ENCODE data around the gene EPHA8. TPM values are rescaled to one million over a fixed set of nuclear protein-coding genes. Genes with fewer than 3 reads are reported as not detected.

The EPHA8 gene
- total and polyA plus RNA-seq, 2 donors (not counting 1 experiment from before 2014, with no cell fraction given) = not detected

DNA sequence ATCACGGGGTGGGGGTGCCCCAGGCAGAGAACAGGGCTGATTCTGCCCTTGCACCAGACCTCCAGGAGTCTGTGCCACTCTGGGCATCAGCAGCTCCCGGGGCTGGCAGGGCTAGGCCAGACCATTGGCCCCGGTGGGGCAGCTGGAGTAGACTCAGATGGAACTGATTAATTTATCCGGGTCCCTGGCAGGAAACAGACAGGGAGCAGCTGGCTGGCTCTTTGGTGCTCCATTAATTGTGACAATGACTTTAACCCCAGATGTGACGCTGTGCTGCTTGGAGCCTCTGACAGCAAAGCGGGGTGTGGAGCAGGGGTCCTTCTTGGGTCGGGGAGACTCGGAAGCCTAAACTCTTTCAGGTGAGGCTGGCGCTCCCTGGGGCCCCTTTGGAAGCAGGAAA lies 9.5 kb downstream of the EPHA8 start:
- H3K9me3 Mint-ChIP-seq (ENCODE audit: insufficient read depth) = peaks cover 2% of the 10 kb centered on the region
- peaks cover 6% of the 10 kb centered on the region for H3K27me3 Mint-ChIP-seq
- H3K27ac Mint-ChIP-seq = no peak overlapping the region
- no peaks in the 10 kb centered on the region for H4K20me1 ChIP-seq (ENCODE audit: control insufficient read depth, insufficient read depth, low read length, poor library complexity, severe bottlenecking)
- no peaks in the 10 kb centered on the region for H3K27me3 ChIP-seq (replicated peaks in 1 of 4; ENCODE audit: control extremely low read depth in 1 of 4, control insufficient read depth in 3 of 4, insufficient read depth in 4 of 4, low read length in 3 of 4)
- no peaks in the 10 kb centered on the region for H3K4me1 ChIP-seq (ENCODE audit: control insufficient read depth in 2 of 2, insufficient read depth in 2 of 2, low read length in 2 of 2)
- H3K36me3 ChIP-seq (replicated peaks in 1 of 2; ENCODE audit: control extremely low read depth in 1 of 2, control insufficient read depth in 1 of 2, extremely low read depth in 1 of 2, insufficient read depth in 2 of 2, low read length in 1 of 2) = no peaks in the 10 kb centered on the region
- peaks cover 0 to 13% (median 0%) of the 10 kb centered on the region in 3 donors for H3K9me3 ChIP-seq (ENCODE audit: control extremely low read depth in 1 of 3, control insufficient read depth in 2 of 3, insufficient read depth in 1 of 3, low read length in 2 of 3)
- no peak overlapping the region for H3K4me3 Mint-ChIP-seq
- DNase-seq (no peak), ATAC-seq (ENCODE audit: low read depth) (no peak)
- no peak overlapping the region for H3K4me3 ChIP-seq (ENCODE audit: control extremely low read depth in 1 of 5, extremely low read depth in 1 of 5, insufficient read depth in 1 of 5, low read depth in 2 of 5, low read length in 4 of 5)
- WGBS (ENCODE audit: insufficient coverage) = 35% methylated on average over 9 of the region's 9 CpGs
- no peak for TF ChIP-seq EZH2 (IDR thresholded peaks at IDR 0.05; ENCODE audit: borderline replicate concordance, insufficient read depth, low read depth, low read length, poor library complexity, severe bottlenecking)
- TF ChIP-seq, protein P1, sequence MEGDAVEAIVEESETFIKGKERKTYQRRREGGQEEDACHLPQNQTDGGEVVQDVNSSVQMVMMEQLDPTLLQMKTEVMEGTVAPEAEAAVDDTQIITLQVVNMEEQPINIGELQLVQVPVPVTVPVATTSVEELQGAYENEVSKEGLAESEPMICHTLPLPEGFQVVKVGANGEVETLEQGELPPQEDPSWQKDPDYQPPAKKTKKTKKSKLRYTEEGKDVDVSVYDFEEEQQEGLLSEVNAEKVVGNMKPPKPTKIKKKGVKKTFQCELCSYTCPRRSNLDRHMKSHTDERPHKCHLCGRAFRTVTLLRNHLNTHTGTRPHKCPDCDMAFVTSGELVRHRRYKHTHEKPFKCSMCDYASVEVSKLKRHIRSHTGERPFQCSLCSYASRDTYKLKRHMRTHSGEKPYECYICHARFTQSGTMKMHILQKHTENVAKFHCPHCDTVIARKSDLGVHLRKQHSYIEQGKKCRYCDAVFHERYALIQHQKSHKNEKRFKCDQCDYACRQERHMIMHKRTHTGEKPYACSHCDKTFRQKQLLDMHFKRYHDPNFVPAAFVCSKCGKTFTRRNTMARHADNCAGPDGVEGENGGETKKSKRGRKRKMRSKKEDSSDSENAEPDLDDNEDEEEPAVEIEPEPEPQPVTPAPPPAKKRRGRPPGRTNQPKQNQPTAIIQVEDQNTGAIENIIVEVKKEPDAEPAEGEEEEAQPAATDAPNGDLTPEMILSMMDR (IDR thresholded peaks at IDR 0.05) = no peak
- ChIA-PET POLR2A (no interaction called here), CTCF (no interaction called here)
- no peaks in the 10 kb centered on the region for H3K4me1 Mint-ChIP-seq
- H3K4me2 ChIP-seq (replicated peaks; ENCODE audit: low read depth, low read length, poor library complexity, severe bottlenecking) = no peak overlapping the region
- intact Hi-C loops (cut with micrococcal nuclease) = no loop called here
- H3K9ac ChIP-seq (ENCODE audit: low read length) = no peak overlapping the region
- no peak overlapping the region for H2AFZ ChIP-seq (ENCODE audit: insufficient read depth, low read depth, low read length, poor library complexity, severe bottlenecking)
- no peak overlapping the region for H3K27ac ChIP-seq (ENCODE audit: low read length in 2 of 2)
- H3K79me2 ChIP-seq (ENCODE audit: control insufficient read depth, insufficient read depth, low read length) = no peaks in the 10 kb centered on the region

DNA sequence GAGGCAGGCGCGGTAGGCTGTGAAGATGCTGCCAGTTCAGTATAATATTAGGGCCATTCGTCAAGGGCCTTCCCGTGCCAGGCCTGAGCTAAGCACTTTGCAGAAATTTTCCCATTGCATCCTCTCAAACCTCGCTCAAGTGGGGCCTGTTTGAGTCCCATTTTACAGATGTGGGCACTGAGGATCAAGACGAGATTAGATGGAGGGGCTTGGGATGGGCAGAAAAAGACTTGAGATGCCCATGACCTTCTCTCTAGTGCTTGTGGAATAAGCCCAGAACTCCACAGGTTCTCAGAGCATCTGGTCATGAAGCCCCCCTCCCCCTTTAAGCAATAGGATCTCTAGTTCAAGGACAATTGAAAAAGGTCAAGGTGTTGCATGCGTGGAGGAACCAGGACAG lies 9.9 kb downstream of the EPHA8 start:
- H4K20me1 ChIP-seq (ENCODE audit: control insufficient read depth, insufficient read depth, low read length, poor library complexity, severe bottlenecking) = no peaks in the 10 kb centered on the region
- peaks cover 0 to 13% (median 0%) of the 10 kb centered on the region in 3 donors for H3K9me3 ChIP-seq (ENCODE audit: control extremely low read depth in 1 of 3, control insufficient read depth in 2 of 3, insufficient read depth in 1 of 3, low read length in 2 of 3)
- no peak overlapping the region for H2AFZ ChIP-seq (ENCODE audit: insufficient read depth, low read depth, low read length, poor library complexity, severe bottlenecking)
- no peak overlapping the region for H3K4me3 ChIP-seq (ENCODE audit: control extremely low read depth in 1 of 5, extremely low read depth in 1 of 5, insufficient read depth in 1 of 5, low read depth in 2 of 5, low read length in 4 of 5)
- Mint-ChIP-seq H3K9me3 (ENCODE audit: insufficient read depth) (peaks cover 2% of the 10 kb centered on the region), H3K27me3 (peaks cover 6% of the 10 kb centered on the region), H3K4me1 (no peaks in the 10 kb centered on the region), H3K27ac (no peak overlapping the region), H3K4me3 (no peak overlapping the region)
- 71% methylated on average over 6 of the region's 7 CpGs for WGBS (ENCODE audit: insufficient coverage)
- no peak overlapping the region for H3K27ac ChIP-seq (ENCODE audit: low read length in 2 of 2)
- H3K4me1 ChIP-seq (ENCODE audit: control insufficient read depth in 2 of 2, insufficient read depth in 2 of 2, low read length in 2 of 2) = no peaks in the 10 kb centered on the region
- H3K36me3 ChIP-seq (replicated peaks in 1 of 2; ENCODE audit: control extremely low read depth in 1 of 2, control insufficient read depth in 1 of 2, extremely low read depth in 1 of 2, insufficient read depth in 2 of 2, low read length in 1 of 2) = no peaks in the 10 kb centered on the region
- DNase-seq (no peak), ATAC-seq (ENCODE audit: low read depth) (no peak)
- no peaks in the 10 kb centered on the region for H3K27me3 ChIP-seq (replicated peaks in 1 of 4; ENCODE audit: control extremely low read depth in 1 of 4, control insufficient read depth in 3 of 4, insufficient read depth in 4 of 4, low read length in 3 of 4)
- no peak overlapping the region for H3K4me2 ChIP-seq (replicated peaks; ENCODE audit: low read depth, low read length, poor library complexity, severe bottlenecking)
- intact Hi-C loops (cut with micrococcal nuclease) = no loop called here
- no peak overlapping the region for H3K9ac ChIP-seq (ENCODE audit: low read length)
- TF ChIP-seq, protein P1 (IDR thresholded peaks at IDR 0.05) = no peak
- no peaks in the 10 kb centered on the region for H3K79me2 ChIP-seq (ENCODE audit: control insufficient read depth, insufficient read depth, low read length)
- ChIA-PET CTCF (no interaction called here), POLR2A (no interaction called here)
